Measurements from ENCODE around the gene PSTK.

GRCh38 chr10:123016228-123016627, 36.0 kb downstream of the PSTK start:
- TF ChIP-seq CTCF (IDR thresholded peaks at IDR 0.05; ENCODE audit: poor library complexity) (no peak), EZH2 (IDR thresholded peaks at IDR 0.05; ENCODE audit: borderline replicate concordance) (no peak)
